ENCODE measurements around the gene MKLN1.
"Not testable (repeated sequence)": the region's sequence is repeated elsewhere in the genome, so short reads cannot be mapped to it uniquely, and the experiment has no call there.

MKLN1 gene

GRCh38 chr7:131504157-131504899 is 176.7 kb downstream of the MKLN1 start:
- no peak for DNase-seq

DNA sequence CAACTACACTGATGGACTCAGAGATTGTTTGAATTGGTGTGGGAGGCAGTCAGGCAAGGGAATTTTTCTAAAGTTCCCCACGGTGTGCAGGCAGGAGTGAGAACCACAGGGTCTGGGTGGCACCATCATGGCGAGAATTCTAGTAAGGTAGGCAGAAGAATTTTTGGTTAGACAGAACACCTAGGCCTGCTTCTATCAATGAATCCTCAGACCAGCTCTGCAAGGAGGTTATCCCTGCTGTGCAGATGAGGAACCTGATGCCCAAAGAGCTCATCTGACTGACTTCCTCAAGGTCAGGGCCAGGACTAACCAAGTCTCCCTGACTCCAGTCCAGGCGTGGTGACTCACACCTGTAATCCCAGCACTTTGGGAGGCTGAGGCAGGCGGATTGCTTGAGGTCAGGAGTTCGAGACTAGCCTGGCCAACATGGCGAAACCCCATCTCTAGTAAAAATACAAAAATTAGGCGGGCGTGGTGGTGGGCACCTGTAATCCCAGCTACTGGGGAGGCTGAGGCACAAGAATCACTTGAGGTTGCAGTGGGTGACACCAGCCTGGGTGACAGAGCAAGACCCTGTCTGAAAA is 177.5 kb downstream of the MKLN1 start:
- DNase-seq = not testable (repeated sequence)

GRCh38 chr7:131505636-131506557 is 178.2 kb downstream of the MKLN1 start:
- no peak for DNase-seq

DNA sequence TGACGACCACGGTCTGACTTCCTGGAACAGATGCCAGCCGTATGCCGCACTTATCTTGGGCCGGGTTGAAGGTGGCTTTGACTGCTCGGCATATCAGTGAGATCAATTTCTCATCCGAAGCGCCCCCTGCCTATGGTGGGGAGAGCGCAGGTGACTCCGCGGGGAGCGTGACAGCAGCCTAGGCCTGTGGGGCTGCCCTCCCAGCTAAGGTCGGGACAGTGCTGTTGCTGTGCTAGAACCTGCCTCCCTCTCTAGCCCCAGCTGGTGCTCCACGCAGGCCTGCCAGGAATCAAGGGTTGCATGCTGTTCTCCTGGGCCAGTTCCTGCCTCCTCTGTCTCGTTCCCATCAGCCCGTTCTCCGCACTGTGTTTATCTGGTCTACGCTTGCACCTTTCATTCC is 178.9 kb downstream of the MKLN1 start:
- DNase-seq = no peak

GRCh38 chr7:131507592-131508331 is 180.1 kb downstream of the MKLN1 start:
- peak; percentile 84 for DNase-seq

GRCh38 chr7:131508754-131509486 is 181.2 kb downstream of the MKLN1 start:
- DNase-seq = no peak

- DNase-seq = no peak
Observed at GRCh38 chr7:131509781-131510180, 182.1 kb downstream of the MKLN1 start.

DNA sequence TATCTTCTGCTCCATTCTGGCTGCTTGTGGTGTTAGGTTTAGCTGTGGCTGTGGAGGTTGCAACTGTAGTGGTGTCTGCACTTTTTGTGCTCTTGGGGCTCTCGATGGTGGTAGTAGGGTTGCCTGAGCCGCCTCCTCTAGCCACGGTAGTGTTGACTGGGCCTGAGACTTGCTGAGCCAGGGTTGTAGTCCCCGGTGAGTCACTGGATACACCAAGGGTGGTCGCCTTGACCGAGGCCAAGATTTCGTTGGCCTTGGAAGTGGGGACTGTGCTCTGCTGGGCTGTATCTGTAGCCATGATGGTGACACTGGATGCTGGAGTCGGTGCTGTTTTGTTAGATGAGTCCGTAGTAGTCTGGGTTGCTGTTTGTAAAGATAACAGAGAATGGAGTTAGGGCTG is 183.4 kb downstream of the MKLN1 start:
- DNase-seq = no peak

GRCh38 chr7:131511774-131512535 is 184.3 kb downstream of the MKLN1 start:
- no peak for DNase-seq

DNA sequence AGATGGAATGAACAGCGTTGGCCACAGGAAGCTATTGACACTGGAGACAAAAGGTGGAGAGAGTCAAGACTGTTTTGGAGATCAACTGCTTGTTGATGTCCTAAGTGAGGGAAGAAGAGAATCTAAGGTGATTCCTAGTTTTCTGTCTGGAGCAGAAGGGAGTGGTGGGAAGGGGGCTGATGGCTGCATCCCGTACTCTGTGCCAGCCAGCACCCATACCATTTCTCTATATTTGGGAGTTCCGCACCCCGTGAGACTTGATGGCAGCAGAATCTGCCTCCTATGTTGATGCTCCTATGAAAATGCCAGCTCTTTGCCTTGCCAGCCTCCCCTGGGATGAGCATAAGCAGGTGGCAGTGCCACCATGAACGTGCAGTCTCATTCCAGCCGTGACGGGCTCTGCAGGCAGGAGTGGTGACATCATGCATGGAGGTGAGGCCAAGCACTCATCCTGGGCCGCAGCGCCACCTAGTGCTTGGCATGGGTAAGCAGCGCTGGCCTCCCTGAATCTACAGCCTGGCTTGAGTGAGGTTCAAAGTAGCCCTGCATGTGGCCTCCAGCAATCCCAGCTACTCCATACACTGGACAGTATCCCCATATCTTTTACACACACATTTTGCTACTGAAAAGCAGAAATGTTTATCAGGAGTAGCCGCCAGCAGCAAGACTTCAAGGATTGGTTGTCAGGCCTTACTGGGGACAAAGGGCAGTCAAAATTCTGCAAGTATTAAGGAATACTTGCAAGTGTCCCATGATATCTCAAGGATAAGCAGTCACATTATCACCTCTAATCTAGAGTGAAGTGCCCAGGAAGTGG is 185.8 kb downstream of the MKLN1 start:
- DNase-seq = peak; percentile 86

DNA sequence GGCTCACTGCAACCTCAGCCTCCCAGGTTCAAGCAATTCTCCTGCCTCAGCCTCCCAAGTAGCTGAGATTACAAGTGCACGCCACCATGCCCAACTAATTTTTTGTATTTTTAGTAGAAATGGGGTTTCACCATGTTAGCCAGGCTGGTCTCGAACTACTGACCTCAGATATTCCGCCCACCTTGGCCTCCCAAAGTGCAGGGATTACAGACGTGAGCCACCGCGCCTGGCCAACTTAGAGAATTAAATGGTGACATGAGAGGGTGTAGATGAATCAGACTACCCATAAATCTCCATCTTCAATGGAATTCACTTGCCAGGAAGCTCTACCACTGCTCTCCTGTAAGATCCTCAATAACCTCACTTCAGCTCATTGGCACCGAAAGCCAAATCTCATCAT is 187.8 kb downstream of the MKLN1 start:
- DNase-seq = not testable (repeated sequence)

DNA sequence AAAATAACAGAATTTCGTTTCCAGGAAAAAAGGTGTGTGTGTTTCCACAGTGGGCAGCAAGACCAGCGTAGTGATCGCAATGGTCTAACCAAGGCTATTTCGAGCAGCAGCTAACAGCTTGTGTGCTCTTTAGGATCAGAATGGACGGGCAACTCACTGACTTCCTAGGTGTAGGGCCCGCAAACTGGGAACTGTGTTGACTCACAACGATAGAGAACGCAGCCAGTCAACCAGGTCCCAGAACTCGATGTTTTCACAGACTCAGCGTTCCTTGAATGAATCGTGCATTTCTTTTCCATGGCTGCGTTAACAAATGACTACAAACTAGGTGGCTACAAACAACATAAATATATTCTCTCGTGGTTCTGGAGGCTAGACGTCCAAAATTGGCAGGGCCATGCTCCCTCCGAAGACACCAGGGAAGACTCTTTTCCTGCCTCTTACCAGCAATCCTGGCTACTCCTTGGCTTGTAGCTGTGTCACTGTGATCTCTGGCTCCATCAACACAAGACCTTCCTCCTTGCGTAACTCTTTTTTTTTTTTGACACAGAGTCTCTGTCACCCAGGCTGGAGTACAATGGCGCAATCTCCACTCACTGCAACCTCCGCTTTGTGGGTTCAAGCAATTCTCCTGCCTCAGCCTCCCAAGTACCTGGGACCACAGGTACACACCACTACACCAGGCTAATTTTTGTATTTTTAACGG is 189.7 kb downstream of the MKLN1 start:
- no peak for DNase-seq

DNA sequence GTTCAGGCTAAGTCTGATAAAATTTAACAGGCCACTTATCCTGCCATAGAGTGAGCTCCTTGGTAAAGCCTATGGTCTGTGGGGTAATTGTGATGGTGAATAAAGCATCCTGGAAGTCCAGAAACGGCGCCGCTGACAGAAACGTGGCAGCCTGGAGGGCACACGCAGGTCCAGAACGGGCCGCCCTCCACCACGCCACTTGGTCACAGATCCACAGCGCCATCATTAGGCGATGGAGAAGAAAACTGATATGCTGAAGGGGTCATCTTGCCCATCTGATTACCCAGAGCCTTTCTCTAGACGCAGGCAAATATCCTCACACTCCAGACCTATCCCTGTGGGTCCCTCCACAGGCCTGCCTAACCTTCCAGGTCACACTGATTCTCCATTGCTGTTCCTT is 190.9 kb downstream of the MKLN1 start:
- no peak for DNase-seq

DNA sequence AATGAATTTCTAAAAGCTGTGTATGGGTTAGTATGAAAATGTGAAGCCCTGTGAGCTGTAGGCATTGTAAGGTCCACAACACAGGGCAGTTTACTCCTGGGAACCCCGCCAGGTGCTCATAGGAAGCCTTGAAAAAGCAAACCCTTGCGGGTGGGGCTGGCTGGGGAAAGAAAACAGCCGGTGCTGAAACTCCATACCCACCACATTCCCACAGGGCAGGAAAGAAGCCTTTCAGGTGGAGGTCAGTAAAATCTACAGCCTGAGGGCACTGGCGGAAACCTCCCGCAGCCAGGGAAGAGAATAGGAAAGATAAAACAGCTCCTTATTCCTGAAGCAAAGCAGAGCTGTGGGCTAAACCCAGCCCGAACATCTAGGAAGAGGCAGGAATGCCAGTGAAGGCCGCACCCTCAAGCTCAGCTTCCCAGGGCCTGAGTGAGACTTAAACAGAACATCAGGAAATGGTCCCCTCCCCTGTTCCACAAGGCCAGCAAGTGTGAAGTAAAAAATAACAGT is 194.0 kb downstream of the MKLN1 start:
- DNase-seq = no peak

DNA sequence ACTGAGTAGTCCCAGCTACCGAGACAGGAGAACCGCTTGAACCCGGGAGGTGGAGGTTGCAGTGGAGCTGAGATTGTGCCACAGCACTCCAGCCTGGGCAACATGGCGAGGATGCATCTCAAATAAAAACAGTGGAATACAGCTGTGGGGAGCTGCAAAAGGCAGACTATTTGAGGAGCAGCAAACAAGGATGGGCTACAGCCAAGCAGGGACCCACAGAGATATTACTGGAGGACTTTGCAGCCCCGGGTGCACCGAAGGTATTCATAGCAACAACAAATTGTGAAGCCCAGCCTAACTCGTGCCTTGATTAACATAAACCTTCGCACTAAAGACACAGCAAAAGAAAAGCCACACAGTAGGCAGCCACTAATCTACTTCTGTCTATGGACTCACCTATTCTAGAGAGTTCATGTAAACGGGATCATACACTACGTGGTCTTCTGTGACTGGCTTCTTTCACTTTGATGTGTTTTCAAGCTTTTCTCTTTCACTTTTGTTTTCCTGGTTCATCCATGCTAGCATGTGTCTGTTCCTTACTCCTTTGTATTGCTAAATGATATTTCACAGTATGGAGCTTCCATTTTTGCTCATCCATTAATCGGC is 194.8 kb downstream of the MKLN1 start:
- DNase-seq = peak; percentile 47

DNA sequence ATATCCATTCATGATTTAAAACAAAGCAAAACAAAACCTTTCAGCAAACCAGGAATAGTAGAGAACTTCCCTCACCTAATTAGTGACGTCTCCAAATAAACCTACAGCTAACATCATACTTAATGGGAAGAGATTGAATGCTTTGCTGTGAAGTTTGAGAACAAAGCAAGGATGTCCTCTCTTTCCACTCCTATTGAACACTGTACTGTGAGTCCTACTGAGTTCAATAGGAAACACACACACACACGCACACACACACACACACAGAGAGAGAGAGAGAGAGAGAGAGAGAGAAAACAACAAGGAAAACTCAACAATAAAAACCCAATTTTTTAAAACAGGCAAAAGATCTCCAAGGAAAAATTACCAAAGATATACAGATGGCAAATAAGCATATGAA is 196.4 kb downstream of the MKLN1 start:
- no peak for DNase-seq

DNA sequence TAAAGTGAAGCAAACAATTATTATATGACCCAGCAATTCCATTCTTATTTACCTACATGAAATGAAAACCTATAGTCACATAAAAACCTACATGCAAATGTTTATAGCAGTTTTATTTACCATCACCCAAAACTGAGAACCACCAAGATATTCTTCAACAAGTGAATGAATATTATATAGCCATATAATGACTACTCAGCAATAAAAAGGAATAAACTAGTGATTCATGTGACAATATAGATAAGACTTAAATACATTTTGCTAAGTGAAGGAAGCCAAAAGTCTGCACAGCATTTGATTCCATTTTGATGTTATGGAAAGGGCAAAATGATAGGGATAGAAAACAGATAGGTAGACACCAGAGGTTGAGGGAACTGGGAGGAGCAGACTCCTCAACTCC is 197.0 kb downstream of the MKLN1 start:
- DNase-seq = no peak

- no peak for DNase-seq
Observed at GRCh38 chr7:131525820-131526219, 198.1 kb downstream of the MKLN1 start.

GRCh38 chr7:131527456-131527855 is 199.8 kb downstream of the MKLN1 start:
- no peak for DNase-seq

All from activated CD4-positive, alpha-beta T cell treated with anti-CD3 and anti-CD28 coated beads, Interleukin-10, Interleukin-2, amounts not matched to agents 100 ng/mL and 50 ng/mL, durations not matched to agents 16 hours and 8 hours (primary cell).